Measurements from ENCODE around the gene LPAR1. TPM values are rescaled to one million over a fixed set of nuclear protein-coding genes. Genes with fewer than 3 reads are reported as not detected.

LPAR1 gene
- total RNA-seq, 2 donors from 2014 or later = 16.5 to 20.2 TPM

GRCh38 chr9:110958847-110959246 is 79.4 kb downstream of the LPAR1 start:
- intact Hi-C loops (cut with DNase I) = no loop called here
- H3K9me3 ChIP-seq = no peaks in the 10 kb centered on the region
- no peak for DNase-seq

DNA sequence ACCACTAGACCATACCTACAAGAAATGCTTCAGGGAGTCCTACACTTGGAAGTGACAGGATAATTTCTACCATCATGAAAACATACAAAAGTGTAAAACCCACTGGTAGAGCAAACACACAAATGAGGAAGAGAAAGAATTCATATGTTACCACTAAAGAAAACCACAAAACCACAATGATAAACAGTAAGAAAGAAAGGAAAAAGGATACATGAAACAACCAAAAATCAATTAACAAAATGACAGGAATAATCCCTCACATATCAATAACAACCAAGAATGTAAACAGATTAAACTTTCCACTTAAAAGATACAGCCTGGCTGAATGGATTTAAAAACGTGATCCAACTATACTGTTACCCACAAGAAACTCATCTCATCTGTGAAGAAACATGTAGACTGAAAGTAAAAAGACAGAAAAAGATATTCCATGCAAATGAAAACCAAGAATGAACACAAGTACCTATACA is 83.4 kb downstream of the LPAR1 start:
- Histone ChIP-seq H3K27ac (no peak overlapping the region), H3K9me3 (no peaks in the 10 kb centered on the region), H3K4me3 (no peak overlapping the region), H3K27me3 (no peaks in the 10 kb centered on the region), H3K9ac (ENCODE audit: low read depth in 2 of 2, low read length in 2 of 2) (no peak overlapping the region), H3K4me1 (no peaks in the 10 kb centered on the region), H3K36me3 (no peaks in the 10 kb centered on the region)
- DNase-seq = no peak
- intact Hi-C loops (cut with DNase I) = no loop called here
- no peak for TF ChIP-seq CTCF (IDR thresholded peaks at IDR 0.05)

More at GRCh38 chr9:110958847-110959246, 79.4 kb downstream of the LPAR1 start:
- TF ChIP-seq CTCF (IDR thresholded peaks at IDR 0.05) = no peak
- no peaks in the 10 kb centered on the region for H3K36me3 ChIP-seq
- no peaks in the 10 kb centered on the region for H3K4me1 ChIP-seq
- H3K9ac ChIP-seq (ENCODE audit: low read depth in 2 of 2, low read length in 2 of 2) = no peak overlapping the region
- H3K27ac ChIP-seq = no peak overlapping the region
- no peak overlapping the region for H3K4me3 ChIP-seq
- no peaks in the 10 kb centered on the region for H3K27me3 ChIP-seq

GRCh38 chr9:110952540-110952859 is 85.8 kb downstream of the LPAR1 start:
- no peaks in the 10 kb centered on the region for H3K4me1 ChIP-seq
- no peaks in the 10 kb centered on the region for H3K9me3 ChIP-seq
- no peak overlapping the region for H3K27ac ChIP-seq
- TF ChIP-seq CTCF (IDR thresholded peaks at IDR 0.05) = no peak
- no peaks in the 10 kb centered on the region for H3K27me3 ChIP-seq
- H3K36me3 ChIP-seq = no peaks in the 10 kb centered on the region
- intact Hi-C loops (cut with DNase I) = no loop called here
- H3K9ac ChIP-seq (ENCODE audit: low read depth in 2 of 2, low read length in 2 of 2) = no peak overlapping the region
- DNase-seq = no peak
- no peak overlapping the region for H3K4me3 ChIP-seq

GRCh38 chr9:110951805-110952539 is 86.3 kb downstream of the LPAR1 start:
- DNase-seq = no peak
- no peaks in the 10 kb centered on the region for H3K4me1 ChIP-seq
- H3K36me3 ChIP-seq = no peaks in the 10 kb centered on the region
- no peak overlapping the region for H3K27ac ChIP-seq
- H3K9ac ChIP-seq (ENCODE audit: low read depth in 2 of 2, low read length in 2 of 2) = no peak overlapping the region
- TF ChIP-seq CTCF (IDR thresholded peaks at IDR 0.05) = no peak
- intact Hi-C loops (cut with DNase I) = no loop called here
- no peak overlapping the region for H3K4me3 ChIP-seq
- H3K27me3 ChIP-seq = no peaks in the 10 kb centered on the region
- no peaks in the 10 kb centered on the region for H3K9me3 ChIP-seq

DNA sequence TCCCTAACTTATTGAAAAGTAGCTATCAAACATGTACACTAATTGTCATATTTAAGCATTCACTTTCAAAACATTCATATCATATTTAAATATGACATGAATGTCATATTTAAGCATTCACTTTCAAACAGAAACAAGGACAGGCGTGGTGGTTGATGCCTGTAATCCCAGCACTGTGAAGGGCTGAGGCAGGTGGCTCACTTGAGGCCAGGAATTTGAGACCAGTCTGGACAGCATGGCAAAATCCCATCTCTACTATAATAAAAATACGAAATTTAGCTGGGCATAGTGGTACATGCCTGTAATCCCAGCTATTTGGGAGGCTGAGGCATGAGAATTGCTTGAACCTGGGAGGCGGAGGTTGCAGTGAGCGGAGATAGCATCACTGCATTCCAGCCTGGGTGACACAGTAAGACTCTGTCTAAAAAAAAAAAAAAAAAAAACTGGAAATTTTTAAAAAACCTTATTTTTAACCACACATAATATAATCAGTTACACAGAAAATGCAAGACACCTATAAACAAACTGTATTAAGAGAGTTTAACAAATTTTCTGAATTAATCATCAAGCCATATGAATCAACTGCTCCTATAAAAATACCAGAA is 88.1 kb downstream of the LPAR1 start:
- Histone ChIP-seq H3K27ac (no peak overlapping the region), H3K9ac (ENCODE audit: low read depth in 2 of 2, low read length in 2 of 2) (no peak overlapping the region), H3K4me3 (no peak overlapping the region), H3K27me3 (no peaks in the 10 kb centered on the region), H3K4me1 (no peaks in the 10 kb centered on the region), H3K9me3 (no peaks in the 10 kb centered on the region), H3K36me3 (no peaks in the 10 kb centered on the region)
- intact Hi-C loops (cut with DNase I) = no loop called here
- TF ChIP-seq CTCF (IDR thresholded peaks at IDR 0.05) = no peak
- DNase-seq = no peak

All from colonic mucosa (tissue), 4 donors.